Esophagus muscularis mucosa (tissue), 4 donors: ENCODE measurements around the gene DDX41. TPM values are rescaled to one million over a fixed set of nuclear protein-coding genes. Genes with fewer than 3 reads are reported as not detected.
A peak's percentile ranks its signal among the peaks of the same experiment; 100 is the strongest.

Experiments used
- DNase-seq: peaks from one replicate; pipeline ENCODE4 v3.0.0-alpha.2; 2017; ENCODE audit errors: extremely low spot score
- H3K27ac ChIP-seq, 4 donors: fragments of 200-600 bp; sonication (generic); replicated peaks in 1 of 4; 1 replicate in 3 of 4; 2 replicates in 1 of 4; pipeline ENCODE4 v1.5.1; 2016 to 2019; ENCODE audit warnings: mild to moderate bottlenecking in 1 of 4
- H3K27me3 ChIP-seq, 4 donors: fragments of 200-600 bp; sonication (generic); one replicate each; pipeline versions ENCODE4 v1.5.1 to v1.6.0; 2016 to 2019
- H3K36me3 ChIP-seq, 4 donors: fragments of 200-600 bp; sonication (generic); one replicate each; pipeline ENCODE4 v1.5.1; 2016 to 2019
- H3K4me1 ChIP-seq, 4 donors: fragments of 200-600 bp; sonication (generic); one replicate each; pipeline ENCODE4 v1.5.1; 2016 to 2019
- H3K4me3 ChIP-seq, 4 donors: fragments of 200-600 bp; sonication (generic); 1 replicate in 2 of 4; 2 replicates in 2 of 4; pipeline ENCODE4 v1.5.1; 2016 to 2019; ENCODE audit warnings: mild to moderate bottlenecking in 4 of 4, moderate library complexity in 1 of 4
- H3K9me3 ChIP-seq, 4 donors: fragments of 200-600 bp; sonication (generic); 1 replicate in 3 of 4; 2 replicates in 1 of 4; pipeline ENCODE4 v1.5.1; 2016 to 2019
- EP300 ChIP-seq: sonication (generic); formaldehyde crosslinking; IDR thresholded peaks from one replicate; pipeline ENCODE4 v1.6.1; 2017; ENCODE audit warnings: antibody characterized with exemption
- POLR2A ChIP-seq: fragments of 450-650 bp; IDR thresholded peaks from one replicate; pipeline ENCODE4 v1.6.1; 2017; ENCODE audit warnings: antibody characterized with exemption, moderate library complexity, mild to moderate bottlenecking, low read depth
- POLR2AphosphoS5 ChIP-seq, 2 donors: sonication (generic); formaldehyde crosslinking; IDR thresholded peaks; one replicate each; pipeline ENCODE4 v1.6.1; 2017; ENCODE audit warnings: antibody characterized with exemption in 2 of 2
- WGBS: methylation state at CpG from one replicate; pipeline ENCODE4 v1.1.5; 2018; 5-methylcytosine and 5-hydroxymethylcytosine counted together
- intact Hi-C: fragments of 100-400 bp; cut with DNase I; formaldehyde crosslinking; loops from one replicate; pipeline ENCODE4 v1.15.1; 2023
- total RNA-seq, 4 donors: library from RNA; depleted of rRNA; stranded (reverse); fragments of >200 nt; gene quantifications; one replicate each; pipeline versions ENCODE4 v1.1.0 to v1.2.1, GENCODE V29; 2016
- TF ChIP-seq, protein P1 (sequence below), 3 experiments: fragments of 200-600 bp in 2 of 3; fragments of 450-650 bp in 1 of 3; sonication (generic) in 2 of 3; IDR thresholded peaks; one replicate each; pipeline ENCODE4 v1.5.1; 2017 to 2019; ENCODE audit warnings: antibody characterized with exemption in 3 of 3, mild to moderate bottlenecking in 2 of 3, moderate library complexity in 1 of 3

DDX41 gene
- total RNA-seq, 4 donors from 2014 or later = 58.1 to 92.1 (median 66.0) TPM

DNA sequence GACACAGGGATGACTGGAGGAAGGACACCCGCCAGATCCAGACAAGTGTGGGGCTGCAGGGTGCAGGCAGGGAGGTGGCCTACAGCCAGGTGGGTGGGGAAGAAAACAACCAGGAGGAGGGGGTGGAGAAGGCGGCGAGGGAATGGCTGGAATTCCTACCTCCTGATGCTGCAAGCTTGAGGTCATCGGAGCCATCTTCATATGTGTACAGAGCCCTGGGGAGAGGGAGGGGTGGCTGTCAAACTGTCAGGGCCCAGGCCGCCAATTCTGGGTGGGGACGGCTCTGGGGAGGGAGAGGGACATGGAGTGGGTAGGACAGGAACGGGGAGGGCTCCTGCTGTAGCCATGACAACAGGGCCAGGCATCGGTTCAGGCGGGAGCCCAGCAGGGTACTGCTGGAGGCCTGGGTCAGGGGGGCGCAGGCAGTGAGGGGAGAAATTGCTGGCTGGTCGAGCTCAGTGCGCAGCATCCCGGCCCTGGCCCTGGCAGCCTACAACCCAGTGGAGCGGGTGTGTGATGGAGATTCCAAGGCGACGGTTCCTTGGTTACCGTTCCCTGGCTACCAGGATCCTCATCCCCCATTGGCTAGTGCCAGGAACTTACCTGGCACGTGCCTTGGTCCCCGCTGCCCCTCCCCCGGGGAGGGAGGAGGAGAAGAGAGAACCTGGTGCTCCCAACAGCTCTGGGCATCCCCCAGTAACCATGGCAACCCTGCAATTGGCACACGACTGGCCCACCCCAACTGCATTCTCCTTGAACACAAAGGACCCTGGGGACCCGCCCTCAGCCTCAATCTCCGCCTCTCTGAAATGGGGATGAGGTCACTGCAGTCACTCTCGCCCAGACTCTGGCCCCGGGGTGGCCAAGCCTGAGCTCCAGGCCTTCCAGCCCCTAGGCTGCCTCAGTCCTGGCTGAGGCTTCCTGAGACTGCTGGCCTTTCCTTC, 47.8 kb downstream of the DDX41 start:
- WGBS = 54% methylated on average over 14 of the region's 25 CpGs
- DNase-seq = no peak
- Histone ChIP-seq H3K27me3 (no peaks in the 10 kb centered on the region), H3K4me1 (peaks cover 46 to 58% (median 54%) of the 10 kb centered on the region in 4 donors), H3K36me3 (peaks cover 11 to 46% (median 44%) of the 10 kb centered on the region in 4 donors), H3K4me3 (no peak overlapping the region), H3K9me3 (no peaks in the 10 kb centered on the region), H3K27ac (peak overlapping the region; percentile 89 to 96 (median 94))
- intact Hi-C loops = no loop called here
- TF ChIP-seq EP300 = no peak
- TF ChIP-seq POLR2AphosphoS5 (IDR thresholded peaks at IDR 0.05) = peak; percentile 27 to 52

DNA sequence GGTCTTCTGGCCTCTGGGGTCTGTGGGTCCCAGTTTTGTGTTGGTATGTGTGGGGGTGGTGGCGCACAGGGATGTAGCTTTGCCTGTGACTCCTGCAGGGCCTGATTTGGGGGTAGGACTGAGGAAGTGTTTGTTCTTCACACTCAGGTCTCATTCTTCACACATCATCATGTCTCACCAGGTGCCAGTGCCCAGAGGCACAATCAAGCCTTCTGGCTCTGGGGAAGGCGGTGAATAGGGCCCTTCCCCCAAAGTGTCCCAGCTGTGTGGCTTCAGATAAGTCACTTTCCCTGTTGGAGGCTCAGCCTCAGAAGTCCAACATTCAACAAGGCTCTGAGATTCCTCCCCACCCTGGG, 48.5 kb downstream of the DDX41 start:
- H3K4me1 ChIP-seq = peaks cover 44 to 52% (median 49%) of the 10 kb centered on the region in 4 donors
- 83% methylated on average over 2 of the region's 2 CpGs for WGBS
- H3K9me3 ChIP-seq = no peaks in the 10 kb centered on the region
- no peak for DNase-seq
- TF ChIP-seq POLR2A (no peak), EP300 (no peak), POLR2AphosphoS5 (IDR thresholded peaks at IDR 0.05) (no peak)
- TF ChIP-seq, protein P1, sequence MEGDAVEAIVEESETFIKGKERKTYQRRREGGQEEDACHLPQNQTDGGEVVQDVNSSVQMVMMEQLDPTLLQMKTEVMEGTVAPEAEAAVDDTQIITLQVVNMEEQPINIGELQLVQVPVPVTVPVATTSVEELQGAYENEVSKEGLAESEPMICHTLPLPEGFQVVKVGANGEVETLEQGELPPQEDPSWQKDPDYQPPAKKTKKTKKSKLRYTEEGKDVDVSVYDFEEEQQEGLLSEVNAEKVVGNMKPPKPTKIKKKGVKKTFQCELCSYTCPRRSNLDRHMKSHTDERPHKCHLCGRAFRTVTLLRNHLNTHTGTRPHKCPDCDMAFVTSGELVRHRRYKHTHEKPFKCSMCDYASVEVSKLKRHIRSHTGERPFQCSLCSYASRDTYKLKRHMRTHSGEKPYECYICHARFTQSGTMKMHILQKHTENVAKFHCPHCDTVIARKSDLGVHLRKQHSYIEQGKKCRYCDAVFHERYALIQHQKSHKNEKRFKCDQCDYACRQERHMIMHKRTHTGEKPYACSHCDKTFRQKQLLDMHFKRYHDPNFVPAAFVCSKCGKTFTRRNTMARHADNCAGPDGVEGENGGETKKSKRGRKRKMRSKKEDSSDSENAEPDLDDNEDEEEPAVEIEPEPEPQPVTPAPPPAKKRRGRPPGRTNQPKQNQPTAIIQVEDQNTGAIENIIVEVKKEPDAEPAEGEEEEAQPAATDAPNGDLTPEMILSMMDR (IDR thresholded peaks at IDR 0.05) = no peak
- no peaks in the 10 kb centered on the region for H3K27me3 ChIP-seq
- H3K27ac ChIP-seq = peak overlapping the region in 2 of 4 donors; percentile 47 to 89
- H3K4me3 ChIP-seq = no peak overlapping the region
- intact Hi-C loops = no loop called here
- H3K36me3 ChIP-seq = peaks cover 11 to 51% (median 46%) of the 10 kb centered on the region in 4 donors

DNA sequence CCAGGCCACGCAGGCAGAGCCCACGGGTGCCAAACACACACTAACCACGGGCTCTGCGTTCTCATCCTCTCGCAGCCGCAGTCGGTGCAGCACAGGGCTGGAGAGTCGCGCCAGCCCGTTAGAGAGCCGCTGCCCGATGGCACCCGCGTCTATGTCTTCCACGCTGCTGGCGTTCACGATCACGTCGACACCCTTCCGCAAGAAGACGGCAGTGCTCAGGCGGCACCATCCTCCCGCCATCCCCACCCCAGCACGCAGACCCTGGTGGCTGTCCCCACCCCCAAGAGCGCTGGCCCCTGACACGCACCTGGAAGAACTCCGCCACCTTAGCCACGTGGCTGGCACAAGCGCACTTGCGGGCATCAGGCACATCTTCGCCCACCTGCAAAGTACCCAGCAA, 49.3 kb downstream of the DDX41 start:
- Histone ChIP-seq H3K27me3 (no peaks in the 10 kb centered on the region), H3K9me3 (no peaks in the 10 kb centered on the region), H3K4me3 (no peak overlapping the region), H3K36me3 (peaks cover 11 to 57% (median 47%) of the 10 kb centered on the region in 4 donors), H3K27ac (peak overlapping the region in 2 of 4 donors; percentile 47 to 89), H3K4me1 (peaks cover 42 to 47% (median 44%) of the 10 kb centered on the region in 4 donors)
- DNase-seq = no peak
- intact Hi-C loops = no loop called here
- TF ChIP-seq, protein P1 (IDR thresholded peaks at IDR 0.05) = no peak
- TF ChIP-seq POLR2A (no peak), EP300 (no peak), POLR2AphosphoS5 (IDR thresholded peaks at IDR 0.05) (no peak)
- 93% methylated on average over 29 of the region's 31 CpGs for WGBS

DNA sequence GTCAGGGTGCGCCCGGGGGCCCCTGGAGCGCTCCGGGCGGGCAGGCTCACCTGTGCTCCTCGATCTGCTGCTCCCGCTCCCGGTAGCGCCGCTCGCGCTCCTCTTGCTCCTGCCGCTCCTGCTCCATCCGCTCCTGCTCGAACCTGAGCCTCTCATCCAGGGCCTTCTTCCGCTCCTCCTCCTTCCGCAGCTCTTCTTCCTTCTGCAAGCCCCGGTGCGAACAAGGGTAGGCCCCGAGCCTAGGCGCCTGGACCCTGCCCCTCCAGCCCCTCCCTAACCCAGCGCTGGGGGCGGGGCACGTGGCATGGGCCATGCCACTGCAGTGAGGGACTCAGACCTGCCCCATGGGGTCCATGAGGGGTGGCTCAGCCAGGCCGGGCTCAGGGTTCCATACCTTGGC, 49.9 kb downstream of the DDX41 start:
- Histone ChIP-seq H3K36me3 (peaks cover 11 to 62% (median 47%) of the 10 kb centered on the region in 4 donors), H3K4me3 (no peak overlapping the region), H3K9me3 (no peaks in the 10 kb centered on the region), H3K27me3 (no peaks in the 10 kb centered on the region), H3K4me1 (peaks cover 37 to 47% (median 41%) of the 10 kb centered on the region in 4 donors), H3K27ac (no peak overlapping the region)
- no peak for TF ChIP-seq POLR2A
- TF ChIP-seq, protein P1 (IDR thresholded peaks at IDR 0.05) = no peak
- TF ChIP-seq EP300 = no peak
- TF ChIP-seq POLR2AphosphoS5 (IDR thresholded peaks at IDR 0.05) = no peak
- intact Hi-C loops = no loop called here
- 93% methylated on average over 25 of the region's 25 CpGs for WGBS
- DNase-seq = no peak

DNA sequence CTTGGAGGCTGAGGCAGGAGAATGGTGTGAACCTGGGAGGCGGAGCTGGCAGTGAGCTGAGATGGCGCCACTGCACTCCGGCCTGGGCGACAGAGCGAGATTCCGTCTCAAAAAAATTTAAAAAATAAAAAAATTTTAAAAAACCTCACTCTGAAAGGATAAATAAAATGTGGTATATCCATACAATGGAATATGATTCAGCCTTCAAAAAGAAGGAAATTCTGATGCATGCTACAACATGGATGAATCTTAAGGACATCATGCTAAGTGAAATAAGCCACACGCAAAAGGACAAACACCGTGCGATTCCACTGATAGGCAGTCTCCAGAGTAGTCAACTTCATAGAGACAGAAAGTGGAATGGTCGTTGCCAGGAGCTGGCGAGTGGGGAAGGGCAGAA, 51.7 kb downstream of the DDX41 start:
- Histone ChIP-seq H3K9me3 (no peaks in the 10 kb centered on the region), H3K27me3 (no peaks in the 10 kb centered on the region), H3K4me3 (no peak overlapping the region), H3K4me1 (peaks cover 19 to 31% (median 30%) of the 10 kb centered on the region in 4 donors), H3K27ac (no peak overlapping the region), H3K36me3 (peaks cover 11 to 72% (median 53%) of the 10 kb centered on the region in 4 donors)
- WGBS = 97% methylated on average over 11 of the region's 11 CpGs
- intact Hi-C loops = no loop called here
- no peak for DNase-seq
- no peak for TF ChIP-seq EP300
- no peak for TF ChIP-seq POLR2AphosphoS5 (IDR thresholded peaks at IDR 0.05)
- TF ChIP-seq POLR2A = no peak
- TF ChIP-seq, protein P1 (IDR thresholded peaks at IDR 0.05) = no peak
